Esophagus muscularis mucosa (tissue), 3 donors: ENCODE data around the gene UBAP1.

Experiments
- POLR2A ChIP-seq: fragments of 450-650 bp; IDR thresholded peaks from one replicate; pipeline ENCODE4 v1.6.1; 2017; ENCODE audit warnings: antibody characterized with exemption, moderate library complexity, mild to moderate bottlenecking, low read depth
- POLR2AphosphoS5 ChIP-seq, 2 donors: sonication (generic); formaldehyde crosslinking; IDR thresholded peaks; one replicate each; pipeline ENCODE4 v1.6.1; 2017; ENCODE audit warnings: antibody characterized with exemption in 2 of 2
- TF ChIP-seq, protein P1 (sequence below), 3 experiments: fragments of 200-600 bp in 2 of 3; fragments of 450-650 bp in 1 of 3; sonication (generic) in 2 of 3; IDR thresholded peaks; one replicate each; pipeline ENCODE4 v1.5.1; 2017 to 2019; ENCODE audit warnings: antibody characterized with exemption in 3 of 3, mild to moderate bottlenecking in 2 of 3, moderate library complexity in 1 of 3

DNA sequence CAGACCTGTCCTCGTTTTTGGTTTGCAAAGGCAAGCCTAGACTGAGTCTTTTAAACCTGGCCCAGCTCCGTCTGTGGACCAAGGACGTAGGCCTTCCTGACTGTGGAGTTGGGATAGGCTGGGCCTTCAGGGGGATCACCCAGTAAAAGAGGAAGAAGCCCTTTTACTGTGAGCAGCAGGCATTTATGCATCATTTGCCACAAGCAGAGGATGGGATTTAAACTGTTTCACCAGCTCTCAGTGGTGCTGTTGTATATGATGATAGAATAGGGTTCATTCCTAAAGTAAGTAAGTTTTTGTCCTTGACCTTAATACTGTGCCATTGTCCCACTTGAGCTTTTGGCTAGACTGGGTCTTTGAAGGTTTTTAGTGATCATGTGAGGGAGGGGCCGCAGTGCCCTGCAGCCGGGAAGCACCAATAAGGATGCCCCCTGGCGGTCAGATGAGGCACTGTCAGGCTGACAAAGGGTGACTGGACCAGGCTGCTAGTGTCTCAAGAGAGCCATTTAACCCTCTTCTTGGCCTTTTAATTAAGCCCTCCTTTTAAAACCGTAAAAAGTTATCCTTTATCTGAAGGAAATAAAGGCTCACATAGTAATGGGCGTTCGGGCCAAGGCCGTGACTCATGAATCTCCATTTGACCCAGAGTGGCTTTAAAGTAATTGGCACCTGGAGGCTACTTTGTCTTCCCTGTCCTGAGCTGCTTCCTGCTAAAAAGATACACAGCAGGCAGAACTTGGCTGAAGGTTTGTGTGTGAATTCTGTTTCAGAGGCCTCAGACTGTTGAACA is 74.0 kb downstream of the UBAP1 start:
- TF ChIP-seq POLR2A (no peak), POLR2AphosphoS5 (IDR thresholded peaks at IDR 0.05) (no peak)
- TF ChIP-seq, protein P1, sequence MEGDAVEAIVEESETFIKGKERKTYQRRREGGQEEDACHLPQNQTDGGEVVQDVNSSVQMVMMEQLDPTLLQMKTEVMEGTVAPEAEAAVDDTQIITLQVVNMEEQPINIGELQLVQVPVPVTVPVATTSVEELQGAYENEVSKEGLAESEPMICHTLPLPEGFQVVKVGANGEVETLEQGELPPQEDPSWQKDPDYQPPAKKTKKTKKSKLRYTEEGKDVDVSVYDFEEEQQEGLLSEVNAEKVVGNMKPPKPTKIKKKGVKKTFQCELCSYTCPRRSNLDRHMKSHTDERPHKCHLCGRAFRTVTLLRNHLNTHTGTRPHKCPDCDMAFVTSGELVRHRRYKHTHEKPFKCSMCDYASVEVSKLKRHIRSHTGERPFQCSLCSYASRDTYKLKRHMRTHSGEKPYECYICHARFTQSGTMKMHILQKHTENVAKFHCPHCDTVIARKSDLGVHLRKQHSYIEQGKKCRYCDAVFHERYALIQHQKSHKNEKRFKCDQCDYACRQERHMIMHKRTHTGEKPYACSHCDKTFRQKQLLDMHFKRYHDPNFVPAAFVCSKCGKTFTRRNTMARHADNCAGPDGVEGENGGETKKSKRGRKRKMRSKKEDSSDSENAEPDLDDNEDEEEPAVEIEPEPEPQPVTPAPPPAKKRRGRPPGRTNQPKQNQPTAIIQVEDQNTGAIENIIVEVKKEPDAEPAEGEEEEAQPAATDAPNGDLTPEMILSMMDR (IDR thresholded peaks at IDR 0.05), result peak; percentile 92 to 95 (median 93)
